Motor neuron (in vitro differentiated cells): ENCODE measurements around the gene ZNF385B. TPM values are rescaled to one million over a fixed set of nuclear protein-coding genes. Genes with fewer than 3 reads are reported as not detected.

Experiments
- ATAC-seq, 8 experiments: fragments of 200-7000 bp; cut with Tn5 transposase; replicated peaks in 6 of 8; 2 replicates each; pipeline ENCODE4 v1.8.0; 2021; ENCODE audit warnings: mild to moderate bottlenecking in 8 of 8, moderate library complexity in 8 of 8
- H3K27ac ChIP-seq, 2 donors: fragments of 250-450 bp; sonication (Bioruptor Pico); 2 replicates each; pipeline ENCODE4 v1.9.0; 2021; ENCODE audit warnings: antibody characterized with exemption in 2 of 2, mild to moderate bottlenecking in 2 of 2, moderate library complexity in 1 of 2
- H3K4me1 ChIP-seq, 2 donors: fragments of 250-450 bp; sonication (Bioruptor Pico); replicated peaks in 1 of 2; 2 replicates each; pipeline ENCODE4 v1.6.1; 2021; ENCODE audit warnings: antibody characterized with exemption in 2 of 2, mild to moderate bottlenecking in 2 of 2, moderate library complexity in 1 of 2
- H3K4me3 ChIP-seq, 5 donors: fragments of 250-450 bp; sonication (Bioruptor Pico); 2 replicates each; pipeline ENCODE4 v1.9.0; 2021; ENCODE audit warnings: antibody characterized with exemption in 5 of 5, mild to moderate bottlenecking in 5 of 5, moderate library complexity in 4 of 5
- WGBS, 10 experiments: fragments of 450-650 bp; shearing (Covaris generic); methylation state at CpG; one replicate each; pipeline ENCODE4 v1.0.0; 2022; 5-methylcytosine and 5-hydroxymethylcytosine counted together
- in situ Hi-C, 9 experiments: fragments of 400-800 bp; cut with MboI; loops; one replicate each; pipeline ENCODE4 v1.15.0; 2021; ENCODE audit warnings: low sequenced_read_pairs in 9 of 9, low pct_unique_long_range_greater_than_20kb in 2 of 9; ENCODE audit not compliant: unreplicated experiment in 9 of 9
- total RNA-seq, 8 experiments: library from RNA; unstranded; fragments of 300-600 nt; gene quantifications; 2 replicates each; pipeline versions ENCODE4 v1.2.3 to v1.2.4, GENCODE V29; 2022

ZNF385B gene
- total RNA-seq, 8 experiments from 2014 or later, result 0.14 to 1.6 (median 0.74) TPM; not detected in 2

- in situ Hi-C loops, result no loop called here
- Histone ChIP-seq H3K27ac (no peak overlapping the region), H3K4me1 (peaks cover 0 to 3% of the 10 kb centered on the region in 2 donors), H3K4me3 (no peak overlapping the region)
- WGBS, 10 experiments, result 0 to 100% (median 86%) methylated on average over 1 to 4 of the region's 4 CpGs; no CpG with 5 or more reads in 1 of the 10 experiments
- no peak for ATAC-seq
Observed at GRCh38 chr2:179877601-179878364, 16.4 kb upstream of the ZNF385B start.

- no peak for ATAC-seq
- WGBS, 10 experiments, result 50 to 100% (median 88%) methylated on average over 1 of the region's 1 CpG; no CpG with 5 or more reads in 2 of the 10 experiments
- in situ Hi-C loops, result no loop called here
- Histone ChIP-seq H3K27ac (no peak overlapping the region), H3K4me1 (no peaks in the 10 kb centered on the region), H3K4me3 (no peak overlapping the region)
Observed at GRCh38 chr2:179876266-179876665, 14.9 kb upstream of the ZNF385B start.

- H3K27ac ChIP-seq, result no peak overlapping the region
- ATAC-seq, result no peak
- no peak overlapping the region for H3K4me3 ChIP-seq
- in situ Hi-C loops, result no loop called here
- no peaks in the 10 kb centered on the region for H3K4me1 ChIP-seq
Observed at GRCh38 chr2:179875864-179876263, 14.5 kb upstream of the ZNF385B start.

GRCh38 chr2:179862898-179863458, 1.6 kb upstream of the ZNF385B start:
- ATAC-seq, result peak in 1 of 8 experiments; percentile 6
- Histone ChIP-seq H3K4me3 (no peak overlapping the region), H3K4me1 (peaks cover 0 to 3% of the 10 kb centered on the region in 2 donors), H3K27ac (no peak overlapping the region)
- WGBS, 10 experiments, result 0 to 95% (median 78%) methylated on average over 1 to 6 of the region's 6 CpGs; no CpG with 5 or more reads in 2 of the 10 experiments
- in situ Hi-C loops, result no loop called here

- peak; percentile 40 to 86 (median 84) for ATAC-seq
- peak overlapping the region; percentile 38 to 73 (median 46) for H3K4me3 ChIP-seq
- in situ Hi-C loops, result no loop called here
- no peak overlapping the region for H3K27ac ChIP-seq
- no CpG with 5 or more reads among the region's 52 CpGs for WGBS, 10 experiments
- peaks cover 0 to 3% of the 10 kb centered on the region in 2 donors for H3K4me1 ChIP-seq
Observed at GRCh38 chr2:179861027-179861415, 391 bp downstream of the ZNF385B start.

GRCh38 chr2:179860255-179861026, 971 bp downstream of the ZNF385B start:
- Histone ChIP-seq H3K4me1 (peaks cover 0 to 3% of the 10 kb centered on the region in 2 donors), H3K4me3 (peak overlapping the region; percentile 38 to 73 (median 46)), H3K27ac (no peak overlapping the region)
- ATAC-seq, result peak in 6 of 8 experiments; percentile 14 to 41 (median 32)
- in situ Hi-C loops, result no loop called here
- 0 to 20% (median 3%) methylated on average over 1 to 7 of the region's 34 CpGs; no CpG with 5 or more reads in 7 of the 10 experiments for WGBS, 10 experiments

GRCh38 chr2:179859523-179859922, 1.9 kb downstream of the ZNF385B start:
- Histone ChIP-seq H3K4me3 (no peak overlapping the region), H3K4me1 (peaks cover 0 to 3% of the 10 kb centered on the region in 2 donors), H3K27ac (no peak overlapping the region)
- ATAC-seq, result no peak
- in situ Hi-C loops, result no loop called here
- 14 to 100% (median 85%) methylated on average over 1 of the region's 1 CpG; no CpG with 5 or more reads in 2 of the 10 experiments for WGBS, 10 experiments

- Histone ChIP-seq H3K4me3 (no peak overlapping the region), H3K4me1 (peaks cover 0 to 3% of the 10 kb centered on the region in 2 donors), H3K27ac (no peak overlapping the region)
- in situ Hi-C loops, result no loop called here
- no peak for ATAC-seq
- WGBS, 10 experiments, result 0 to 93% (median 68%) methylated on average over 1 to 4 of the region's 4 CpGs; no CpG with 5 or more reads in 1 of the 10 experiments
Observed at GRCh38 chr2:179857236-179857635, 4.2 kb downstream of the ZNF385B start.

GRCh38 chr2:179856205-179856604, 5.2 kb downstream of the ZNF385B start:
- peak in 3 of 8 experiments; percentile 19 to 54 (median 25) for ATAC-seq
- Histone ChIP-seq H3K27ac (no peak overlapping the region), H3K4me1 (peaks cover 0 to 3% of the 10 kb centered on the region in 2 donors), H3K4me3 (no peak overlapping the region)
- in situ Hi-C loops, result no loop called here
- 20 to 82% (median 58%) methylated on average over 1 to 5 of the region's 5 CpGs for WGBS, 10 experiments

GRCh38 chr2:179855673-179856072, 5.7 kb downstream of the ZNF385B start:
- Histone ChIP-seq H3K4me3 (no peak overlapping the region), H3K4me1 (peaks cover 0 to 3% of the 10 kb centered on the region in 2 donors), H3K27ac (no peak overlapping the region)
- WGBS, 10 experiments, result 100% methylated on average over 1 of the region's 1 CpG; no CpG with 5 or more reads in 6 of the 10 experiments
- in situ Hi-C loops, result no loop called here
- ATAC-seq, result no peak

GRCh38 chr2:179854891-179855290, 6.5 kb downstream of the ZNF385B start:
- WGBS, 10 experiments, result 0 to 79% (median 71%) methylated on average over 1 to 3 of the region's 3 CpGs; no CpG with 5 or more reads in 2 of the 10 experiments
- ATAC-seq, result no peak
- Histone ChIP-seq H3K27ac (no peak overlapping the region), H3K4me1 (no peaks in the 10 kb centered on the region), H3K4me3 (no peak overlapping the region)
- in situ Hi-C loops, result no loop called here

GRCh38 chr2:179853108-179853507, 8.3 kb downstream of the ZNF385B start:
- in situ Hi-C loops, result no loop called here
- Histone ChIP-seq H3K4me3 (no peak overlapping the region), H3K4me1 (no peaks in the 10 kb centered on the region), H3K27ac (no peak overlapping the region)
- no peak for ATAC-seq

GRCh38 chr2:179850188-179850587, 11.2 kb downstream of the ZNF385B start:
- H3K27ac ChIP-seq, result no peak overlapping the region
- H3K4me1 ChIP-seq, result no peaks in the 10 kb centered on the region
- H3K4me3 ChIP-seq, result no peak overlapping the region
- peak in 3 of 8 experiments; percentile 90 to 99 (median 93) for ATAC-seq
- 40 to 100% (median 86%) methylated on average over 1 of the region's 1 CpG; no CpG with 5 or more reads in 5 of the 10 experiments for WGBS, 10 experiments
- in situ Hi-C loops, result no loop called here
